Endothelial cell of hepatic sinusoid (primary cell): ENCODE data around the gene ANKRD53.

Source experiments
- in situ Hi-C: cut with HindIII; loops from 2 replicates; pipeline ENCODE4 v1.10.0; 2017; ENCODE audit warnings: low sequenced_read_pairs

Gene ANKRD53

GRCh38 chr2:70942396-70943204 is 35.8 kb upstream of the ANKRD53 start:
- in situ Hi-C loops, result loop anchor here (5.0 kb wide), 1 partner anchor 80 kb away; no protein-coding TSS in a partner anchor

GRCh38 chr2:70943205-70943871 is 35.1 kb upstream of the ANKRD53 start:
- in situ Hi-C loops, result loop anchor here (5.0 kb wide), 1 partner anchor 81 kb away; no protein-coding TSS in a partner anchor

GRCh38 chr2:70944111-70944690 is 34.2 kb upstream of the ANKRD53 start:
- in situ Hi-C loops, result loop anchor here (5.0 kb wide), 1 partner anchor 82 kb away; no protein-coding TSS in a partner anchor

- in situ Hi-C loops, result no loop called here
Measured at GRCh38 chr2:70946832-70947442, 31.5 kb upstream of the ANKRD53 start.

GRCh38 chr2:70947556-70948184 is 30.8 kb upstream of the ANKRD53 start:
- in situ Hi-C loops, result no loop called here

GRCh38 chr2:70948337-70949003 is 30.0 kb upstream of the ANKRD53 start:
- in situ Hi-C loops, result no loop called here

GRCh38 chr2:70949086-70949485 is 29.3 kb upstream of the ANKRD53 start:
- in situ Hi-C loops, result no loop called here

GRCh38 chr2:70954886-70955285 is 23.5 kb upstream of the ANKRD53 start:
- in situ Hi-C loops, result no loop called here

GRCh38 chr2:70956141-70956540 is 22.3 kb upstream of the ANKRD53 start:
- in situ Hi-C loops, result no loop called here

- in situ Hi-C loops, result no loop called here
Measured at GRCh38 chr2:70957798-70958197, 20.6 kb upstream of the ANKRD53 start.

- in situ Hi-C loops, result no loop called here
Measured at GRCh38 chr2:70958759-70959158, 19.7 kb upstream of the ANKRD53 start.

- in situ Hi-C loops, result no loop called here
Measured at GRCh38 chr2:70959271-70959761, 19.1 kb upstream of the ANKRD53 start.

GRCh38 chr2:70959851-70960832 is 18.3 kb upstream of the ANKRD53 start:
- in situ Hi-C loops, result no loop called here

GRCh38 chr2:70960833-70961647 is 17.4 kb upstream of the ANKRD53 start:
- in situ Hi-C loops, result no loop called here

GRCh38 chr2:70961648-70961994 is 16.8 kb upstream of the ANKRD53 start:
- in situ Hi-C loops, result no loop called here

- in situ Hi-C loops, result no loop called here
Measured at GRCh38 chr2:70962211-70962884, 16.1 kb upstream of the ANKRD53 start.
